GM12872 (cell line): ENCODE measurements around the gene GAGE10.

ENCODE experiments used
- CTCF ChIP-seq: IDR thresholded peaks from 3 replicates; pipeline ENCODE4 v1.5.1; 2011; ENCODE audit warnings: low read depth, mild to moderate bottlenecking, low read length, moderate library complexity; ENCODE audit not compliant: insufficient read depth

GAGE10 gene

GRCh38 chrX:49291615-49292337 is 11.7 kb upstream of the GAGE10 start:
- TF ChIP-seq CTCF, result peak; percentile 72

- TF ChIP-seq CTCF, result no peak
Observed at GRCh38 chrX:49292400-49293362, 10.8 kb upstream of the GAGE10 start.

- TF ChIP-seq CTCF, result no peak
Observed at GRCh38 chrX:49300703-49301102, 2.7 kb upstream of the GAGE10 start.

GRCh38 chrX:49308604-49309269 is 5.3 kb downstream of the GAGE10 start:
- TF ChIP-seq CTCF, result no peak

GRCh38 chrX:49309401-49309981 is 6.0 kb downstream of the GAGE10 start:
- no peak for TF ChIP-seq CTCF

GRCh38 chrX:49310371-49310770 is 6.9 kb downstream of the GAGE10 start:
- no peak for TF ChIP-seq CTCF

GRCh38 chrX:49312176-49312575 is 8.7 kb downstream of the GAGE10 start:
- no peak for TF ChIP-seq CTCF
